Astrocyte (in vitro differentiated cells and primary cell): ENCODE results near the gene NKD1.

ENCODE experiments used
- EZH2 ChIP-seq: IDR thresholded peaks from 2 replicates; pipeline ENCODE4 v1.6.1; 2012; ENCODE audit warnings: mild to moderate bottlenecking, low read length, inconsistent platforms; ENCODE audit not compliant: insufficient read depth
- TF ChIP-seq, protein P1 (sequence below): IDR thresholded peaks from 2 replicates; pipeline ENCODE4 v1.5.1; 2011; ENCODE audit warnings: low read depth, mild to moderate bottlenecking, inconsistent platforms, low read length, moderate library complexity; ENCODE audit not compliant: insufficient read depth

DNA sequence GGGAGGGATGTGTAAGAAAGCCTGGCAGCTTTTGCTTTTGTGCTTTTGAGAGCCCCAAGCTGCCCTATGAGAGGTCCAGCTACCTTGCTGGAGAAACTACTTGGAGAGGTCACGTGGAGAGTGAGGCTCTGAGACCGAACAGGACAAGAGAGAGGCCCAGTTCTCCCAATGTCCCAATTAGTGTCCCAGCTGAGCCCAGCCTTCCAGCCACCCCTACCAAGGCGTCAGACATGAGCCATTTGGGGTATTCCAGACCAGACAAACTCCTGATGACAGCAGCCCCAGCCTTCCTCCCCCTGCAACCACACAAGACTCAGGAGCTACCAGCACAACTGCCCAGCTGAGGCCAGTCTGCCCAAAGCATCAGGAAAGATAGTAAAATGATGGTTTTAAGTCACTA lies 35.0 kb downstream of the NKD1 start:
- TF ChIP-seq, protein P1, sequence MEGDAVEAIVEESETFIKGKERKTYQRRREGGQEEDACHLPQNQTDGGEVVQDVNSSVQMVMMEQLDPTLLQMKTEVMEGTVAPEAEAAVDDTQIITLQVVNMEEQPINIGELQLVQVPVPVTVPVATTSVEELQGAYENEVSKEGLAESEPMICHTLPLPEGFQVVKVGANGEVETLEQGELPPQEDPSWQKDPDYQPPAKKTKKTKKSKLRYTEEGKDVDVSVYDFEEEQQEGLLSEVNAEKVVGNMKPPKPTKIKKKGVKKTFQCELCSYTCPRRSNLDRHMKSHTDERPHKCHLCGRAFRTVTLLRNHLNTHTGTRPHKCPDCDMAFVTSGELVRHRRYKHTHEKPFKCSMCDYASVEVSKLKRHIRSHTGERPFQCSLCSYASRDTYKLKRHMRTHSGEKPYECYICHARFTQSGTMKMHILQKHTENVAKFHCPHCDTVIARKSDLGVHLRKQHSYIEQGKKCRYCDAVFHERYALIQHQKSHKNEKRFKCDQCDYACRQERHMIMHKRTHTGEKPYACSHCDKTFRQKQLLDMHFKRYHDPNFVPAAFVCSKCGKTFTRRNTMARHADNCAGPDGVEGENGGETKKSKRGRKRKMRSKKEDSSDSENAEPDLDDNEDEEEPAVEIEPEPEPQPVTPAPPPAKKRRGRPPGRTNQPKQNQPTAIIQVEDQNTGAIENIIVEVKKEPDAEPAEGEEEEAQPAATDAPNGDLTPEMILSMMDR = no peak
- no peak for TF ChIP-seq EZH2
